H1 (cell line): ENCODE measurements around the gene PPP2R2B.

Source experiments
- BACH1 ChIP-seq: IDR thresholded peaks from 2 replicates; pipeline ENCODE4 v1.6.1; 2012; ENCODE audit warnings: low read length, improper control_type of control experiment
- EP300 ChIP-seq, 2 experiments: IDR thresholded peaks; 1 replicate in 1 of 2; 2 replicates in 1 of 2; pipeline ENCODE4 v1.6.1; 2011 to 2012; ENCODE audit warnings: low read depth in 2 of 2, low read length in 2 of 2, mild to moderate bottlenecking in 2 of 2, borderline replicate concordance in 1 of 2, inconsistent platforms in 1 of 2, moderate library complexity in 1 of 2
- MAFK ChIP-seq: IDR thresholded peaks from 2 replicates; pipeline ENCODE4 v1.6.1; 2012; ENCODE audit warnings: low read depth, mild to moderate bottlenecking, improper control_type of control experiment, low read length
- POLR2A ChIP-seq, 2 experiments: IDR thresholded peaks; 1 replicate in 1 of 2; 2 replicates in 1 of 2; pipeline ENCODE4 v1.6.1; 2011; ENCODE audit warnings: low read depth in 2 of 2, low read length in 2 of 2, mild to moderate bottlenecking in 2 of 2; ENCODE audit errors: control extremely low read depth in 1 of 2
- TEAD4 ChIP-seq: IDR thresholded peaks from 2 replicates; pipeline ENCODE4 v1.6.1; 2012; ENCODE audit warnings: low read depth, low read length, inconsistent platforms, mixed read lengths
- TF ChIP-seq, protein P1 (sequence below): IDR thresholded peaks from 2 replicates; pipeline ENCODE4 v1.6.1; 2011; ENCODE audit warnings: low read depth, mild to moderate bottlenecking, low read length; ENCODE audit not compliant: insufficient read depth
- TF ChIP-seq, protein P2 (sequence below), 3 experiments: IDR thresholded peaks; 1 replicate in 2 of 3; 2 replicates in 1 of 3; pipeline versions ENCODE4 v1.5.1 to v1.6.1; 2011; ENCODE audit warnings: low read length in 3 of 3, mild to moderate bottlenecking in 3 of 3, inconsistent platforms in 2 of 3, low read depth in 1 of 3, moderate library complexity in 1 of 3; ENCODE audit not compliant: insufficient read depth in 1 of 3; ENCODE audit errors: control extremely low read depth in 1 of 3

DNA sequence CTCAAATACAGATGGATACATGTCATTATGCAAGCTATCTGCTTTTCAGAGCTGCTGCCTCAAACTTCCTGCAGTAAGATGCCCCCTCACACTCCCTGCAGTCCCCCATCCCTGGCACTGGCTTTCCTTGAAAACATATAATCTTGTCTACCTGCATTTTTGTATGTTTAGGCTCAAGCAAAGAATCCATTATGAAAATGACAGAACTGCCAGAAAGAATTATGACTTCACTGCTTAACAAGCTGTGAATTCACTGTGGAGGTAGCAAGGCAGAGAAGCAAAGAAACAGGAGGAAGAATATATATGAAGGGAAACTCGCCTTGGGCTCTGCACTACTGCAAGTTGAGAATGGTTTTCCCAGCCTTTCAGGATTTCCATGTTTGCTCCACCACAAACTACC, 39.4 kb upstream of the PPP2R2B start:
- TF ChIP-seq, protein P1, sequence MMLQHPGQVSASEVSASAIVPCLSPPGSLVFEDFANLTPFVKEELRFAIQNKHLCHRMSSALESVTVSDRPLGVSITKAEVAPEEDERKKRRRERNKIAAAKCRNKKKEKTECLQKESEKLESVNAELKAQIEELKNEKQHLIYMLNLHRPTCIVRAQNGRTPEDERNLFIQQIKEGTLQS, result no peak
- TF ChIP-seq EP300 (IDR thresholded peaks at IDR 0.05; ENCODE audit: borderline replicate concordance in 1 of 2, low read depth in 2 of 2, low read length in 2 of 2) (no peak), TEAD4 (no peak), POLR2A (IDR thresholded peaks at IDR 0.05; ENCODE audit: control extremely low read depth in 1 of 2, low read depth in 2 of 2, low read length in 2 of 2) (no peak), MAFK (no peak), BACH1 (no peak)
- TF ChIP-seq, protein P2, sequence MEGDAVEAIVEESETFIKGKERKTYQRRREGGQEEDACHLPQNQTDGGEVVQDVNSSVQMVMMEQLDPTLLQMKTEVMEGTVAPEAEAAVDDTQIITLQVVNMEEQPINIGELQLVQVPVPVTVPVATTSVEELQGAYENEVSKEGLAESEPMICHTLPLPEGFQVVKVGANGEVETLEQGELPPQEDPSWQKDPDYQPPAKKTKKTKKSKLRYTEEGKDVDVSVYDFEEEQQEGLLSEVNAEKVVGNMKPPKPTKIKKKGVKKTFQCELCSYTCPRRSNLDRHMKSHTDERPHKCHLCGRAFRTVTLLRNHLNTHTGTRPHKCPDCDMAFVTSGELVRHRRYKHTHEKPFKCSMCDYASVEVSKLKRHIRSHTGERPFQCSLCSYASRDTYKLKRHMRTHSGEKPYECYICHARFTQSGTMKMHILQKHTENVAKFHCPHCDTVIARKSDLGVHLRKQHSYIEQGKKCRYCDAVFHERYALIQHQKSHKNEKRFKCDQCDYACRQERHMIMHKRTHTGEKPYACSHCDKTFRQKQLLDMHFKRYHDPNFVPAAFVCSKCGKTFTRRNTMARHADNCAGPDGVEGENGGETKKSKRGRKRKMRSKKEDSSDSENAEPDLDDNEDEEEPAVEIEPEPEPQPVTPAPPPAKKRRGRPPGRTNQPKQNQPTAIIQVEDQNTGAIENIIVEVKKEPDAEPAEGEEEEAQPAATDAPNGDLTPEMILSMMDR (IDR thresholded peaks at IDR 0.05; ENCODE audit: control extremely low read depth in 1 of 3, insufficient read depth in 1 of 3, low read depth in 1 of 3, low read length in 3 of 3), result no peak
